ENCODE data around the gene POLR3A. TPM values are rescaled to one million over a fixed set of nuclear protein-coding genes. Genes with fewer than 3 reads are reported as not detected.

POLR3A gene
- total RNA-seq, 2 experiments from 2014 or later: 26.7 to 27.1 TPM

- POLR2A ChIA-PET: no interaction called here
- CTCF ChIA-PET: no interaction called here
Observed at GRCh38 chr10:77964811-77965210, 64.5 kb downstream of the POLR3A start.

GRCh38 chr10:77963901-77964300 lies 65.4 kb downstream of the POLR3A start:
- ChIA-PET POLR2A (no interaction called here), CTCF (interaction anchor here (1.7 kb wide), 1 partner anchor 13 kb away, joined by 3 read pairs; no protein-coding TSS in a partner anchor)

- POLR2A ChIA-PET: no interaction called here
- CTCF ChIA-PET: interaction anchor here (1.7 kb wide), 1 partner anchor 12 kb away, joined by 3 read pairs; no protein-coding TSS in a partner anchor
Observed at GRCh38 chr10:77962350-77963146, 66.8 kb downstream of the POLR3A start.

GRCh38 chr10:77961668-77962067 lies 67.6 kb downstream of the POLR3A start:
- POLR2A ChIA-PET: no interaction called here
- CTCF ChIA-PET: no interaction called here

GRCh38 chr10:77960829-77961329 lies 68.4 kb downstream of the POLR3A start:
- POLR2A ChIA-PET: no interaction called here
- CTCF ChIA-PET: no interaction called here

GRCh38 chr10:77959887-77960455 lies 69.3 kb downstream of the POLR3A start:
- CTCF ChIA-PET: no interaction called here
- POLR2A ChIA-PET: no interaction called here

- ChIA-PET CTCF (no interaction called here), POLR2A (no interaction called here)
Observed at GRCh38 chr10:77959384-77959783, 69.9 kb downstream of the POLR3A start.

GRCh38 chr10:77955136-77955535 lies 74.2 kb downstream of the POLR3A start:
- ChIA-PET POLR2A (no interaction called here), CTCF (interaction anchor here (0.8 kb wide), 1 partner anchor 12 kb away, joined by 3 read pairs; no protein-coding TSS in a partner anchor)

- POLR2A ChIA-PET: no interaction called here
- CTCF ChIA-PET: no interaction called here
Observed at GRCh38 chr10:77949167-77949566, 80.1 kb downstream of the POLR3A start.

GRCh38 chr10:77946084-77946483 lies 83.2 kb downstream of the POLR3A start:
- POLR2A ChIA-PET: no interaction called here
- CTCF ChIA-PET: no interaction called here

GRCh38 chr10:77944519-77944918 lies 84.8 kb downstream of the POLR3A start:
- ChIA-PET POLR2A (no interaction called here), CTCF (no interaction called here)

GRCh38 chr10:77943121-77943901 lies 86.0 kb downstream of the POLR3A start:
- POLR2A ChIA-PET: no interaction called here
- CTCF ChIA-PET: interaction anchor here (1.6 kb wide), 1 partner anchor 12 kb away, joined by 3 read pairs; no protein-coding TSS in a partner anchor

GRCh38 chr10:77941790-77942189 lies 87.5 kb downstream of the POLR3A start:
- POLR2A ChIA-PET: interaction anchor here (0.6 kb wide), 1 partner anchor 1687 kb away, joined by 4 read pairs; no protein-coding TSS in a partner anchor
- CTCF ChIA-PET: interaction anchor here (1.6 kb wide), 1 partner anchor 13 kb away, joined by 3 read pairs; no protein-coding TSS in a partner anchor

- POLR2A ChIA-PET: no interaction called here
- CTCF ChIA-PET: no interaction called here
Observed at GRCh38 chr10:77940627-77941026, 88.7 kb downstream of the POLR3A start.

- ChIA-PET CTCF (no interaction called here), POLR2A (no interaction called here)
Observed at GRCh38 chr10:77940225-77940624, 89.1 kb downstream of the POLR3A start.

- ChIA-PET POLR2A (interaction anchor here (0.5 kb wide), 1 partner anchor 32 kb away, joined by 3 read pairs; no protein-coding TSS in a partner anchor), CTCF (no interaction called here)
Observed at GRCh38 chr10:77939561-77940001, 89.7 kb downstream of the POLR3A start.

- POLR2A ChIA-PET: no interaction called here
- CTCF ChIA-PET: no interaction called here
Observed at GRCh38 chr10:77936697-77937567, 92.4 kb downstream of the POLR3A start.

GRCh38 chr10:77932016-77932715 lies 97.1 kb downstream of the POLR3A start:
- ChIA-PET POLR2A (no interaction called here), CTCF (no interaction called here)
